GOT3 (cell line): Measurements from ENCODE around the gene ACSF3.

Experiments used
- DNase-seq: peaks from one replicate; lab custom pipeline; 2025; ENCODE audit warnings: mixed read lengths; lab: John Stamatoyannopoulos, UW

ACSF3 gene

DNA sequence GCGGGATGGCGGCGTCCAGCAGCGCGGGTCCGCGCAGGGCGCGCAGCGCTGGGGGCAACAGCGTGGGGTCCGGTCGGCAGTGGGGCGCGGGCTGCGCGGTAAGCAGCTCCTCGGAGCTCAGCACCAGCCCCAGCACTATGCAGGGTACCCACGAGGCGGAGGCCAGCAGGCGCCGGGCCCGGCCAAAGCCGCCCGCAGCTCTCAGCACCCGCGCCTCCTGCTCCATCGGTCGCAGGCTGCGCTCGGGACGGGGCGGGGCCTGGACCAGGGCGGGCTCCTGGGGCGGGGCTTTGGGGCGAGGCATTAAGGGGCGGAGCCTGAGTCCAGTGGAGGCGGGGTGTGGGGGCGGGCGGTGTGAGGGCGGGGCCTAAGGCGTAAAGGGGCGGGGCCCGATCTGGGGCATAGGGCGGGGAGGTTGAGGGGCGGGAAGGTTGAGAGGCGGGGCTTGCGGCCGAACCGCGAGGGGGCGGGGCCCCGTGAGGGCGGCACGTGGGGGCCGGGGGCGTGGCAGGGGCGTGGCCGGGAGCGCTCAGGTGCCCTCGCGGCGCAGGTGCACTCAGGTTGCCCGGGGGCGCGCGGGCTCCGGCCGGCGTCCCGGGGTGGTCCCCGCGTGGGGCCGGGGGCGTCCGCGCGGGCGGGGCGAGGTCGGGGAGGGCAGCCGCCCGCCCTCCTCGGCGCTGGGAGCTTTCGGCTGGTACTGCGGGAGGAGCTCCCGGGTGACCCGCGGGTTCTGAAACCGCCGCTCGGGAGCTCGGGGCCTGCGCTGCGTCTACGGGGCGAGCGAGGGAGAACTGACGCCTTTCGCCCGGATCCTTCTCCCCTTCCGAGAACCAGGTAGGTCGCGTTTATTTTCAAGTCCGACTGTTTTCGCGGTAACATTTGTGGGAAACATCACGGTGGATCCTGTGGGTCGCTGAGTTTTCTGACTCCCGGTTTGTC, 108.1 kb downstream of the ACSF3 start:
- DNase-seq: no peak

DNA sequence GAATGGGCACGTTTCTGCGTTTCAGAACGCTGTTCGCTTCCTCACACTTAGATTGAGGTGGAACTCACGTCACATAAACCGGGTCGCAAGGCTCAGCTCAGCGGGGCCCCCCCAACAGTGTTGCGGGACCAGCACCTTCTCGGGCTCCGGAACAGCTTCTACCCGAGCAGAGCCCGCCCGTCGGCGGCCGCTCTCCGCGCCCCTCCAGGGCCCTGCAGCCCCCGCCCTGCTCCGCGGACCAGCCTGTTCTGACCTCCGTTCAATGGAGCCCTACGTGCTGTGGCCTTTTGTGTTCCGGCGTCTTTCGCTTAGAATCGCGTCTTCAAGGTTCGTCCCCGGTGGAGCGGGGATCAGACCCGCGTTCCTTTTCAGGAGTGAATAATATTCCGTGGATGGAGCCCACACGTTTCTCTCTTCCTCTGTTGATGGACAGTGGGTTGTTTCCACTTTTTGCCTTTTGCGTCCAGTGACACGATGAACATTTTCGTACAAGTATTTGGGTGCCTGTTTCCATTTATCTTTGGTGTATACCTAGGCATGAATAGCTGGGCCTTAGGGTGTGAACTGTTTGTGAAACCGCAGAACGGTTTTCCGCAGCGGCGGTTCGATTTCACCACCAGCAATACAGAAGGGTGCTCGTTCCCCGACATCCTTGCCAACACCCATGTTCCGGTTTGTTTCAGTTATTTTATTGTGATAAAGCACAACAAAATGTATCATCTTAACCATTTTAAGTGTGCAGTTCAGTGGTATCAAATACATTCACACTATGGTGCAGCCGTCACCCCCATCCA, 109.0 kb downstream of the ACSF3 start:
- DNase-seq: no peak
